Calu3 (cell line): Measurements from ENCODE around the gene PLEKHG1. TPM values are rescaled to one million over a fixed set of nuclear protein-coding genes. Genes with fewer than 3 reads are reported as not detected.

Experiments
- BruUV-seq: library from RNA; stranded (reverse); fragments of 400-500 nt; replicated peaks from 2 replicates; lab custom pipeline; 2021; lab: Mats Ljungman, UMichigan
- CTCF ChIA-PET: fragments of 300-600 bp; sonication (Branson Sonifier 250); formaldehyde crosslinking; loops from one replicate; lab custom pipeline; 2022; ENCODE audit warnings: antibody characterized with exemption; lab: Charles Lee
- DNase-seq: peaks from one replicate; pipeline ENCODE4 v3.0.0; 2022
- H3K27ac Mint-ChIP-seq: one replicate; pipeline ENCODE4 v1.8.0; 2022; ENCODE audit warnings: mixed read lengths; ENCODE audit not compliant: unreplicated experiment
- H3K27me3 Mint-ChIP-seq: one replicate; pipeline ENCODE4 v1.8.0; 2022; ENCODE audit warnings: mixed read lengths; ENCODE audit not compliant: unreplicated experiment
- H3K36me3 Mint-ChIP-seq: one replicate; pipeline ENCODE4 v1.8.0; 2022; ENCODE audit warnings: mild to moderate bottlenecking, moderate library complexity, mixed read lengths; ENCODE audit not compliant: insufficient read depth, unreplicated experiment
- H3K4me1 Mint-ChIP-seq: one replicate; pipeline ENCODE4 v1.8.0; 2022; ENCODE audit warnings: mild to moderate bottlenecking, low read depth, mixed read lengths; ENCODE audit not compliant: unreplicated experiment
- H3K4me3 Mint-ChIP-seq: one replicate; pipeline ENCODE4 v1.8.0; 2022; ENCODE audit warnings: mild to moderate bottlenecking, low read depth, moderate library complexity, mixed read lengths; ENCODE audit not compliant: unreplicated experiment
- H3K9me3 Mint-ChIP-seq: one replicate; pipeline ENCODE4 v1.8.0; 2022; ENCODE audit warnings: low read depth, mixed read lengths; ENCODE audit not compliant: unreplicated experiment
- intact Hi-C: fragments of 100-400 bp; cut with micrococcal nuclease; formaldehyde crosslinking; loops from one replicate; pipeline ENCODE4 v1.10.0; 2022; ENCODE audit not compliant: unreplicated experiment
- total RNA-seq: library from RNA; stranded (reverse); gene quantifications from 2 replicates; pipeline ENCODE4 v1.2.3, GENCODE V29; 2022
- TF ChIP-seq, protein P1 (sequence below): fragments of 200-600 bp; IDR thresholded peaks from one replicate; pipeline ENCODE4 v1.8.0; 2022; ENCODE audit warnings: antibody characterized with exemption; ENCODE audit not compliant: unreplicated experiment

PLEKHG1 gene
- total RNA-seq, 1 experiment from 2014 or later: 16.9 TPM

DNA sequence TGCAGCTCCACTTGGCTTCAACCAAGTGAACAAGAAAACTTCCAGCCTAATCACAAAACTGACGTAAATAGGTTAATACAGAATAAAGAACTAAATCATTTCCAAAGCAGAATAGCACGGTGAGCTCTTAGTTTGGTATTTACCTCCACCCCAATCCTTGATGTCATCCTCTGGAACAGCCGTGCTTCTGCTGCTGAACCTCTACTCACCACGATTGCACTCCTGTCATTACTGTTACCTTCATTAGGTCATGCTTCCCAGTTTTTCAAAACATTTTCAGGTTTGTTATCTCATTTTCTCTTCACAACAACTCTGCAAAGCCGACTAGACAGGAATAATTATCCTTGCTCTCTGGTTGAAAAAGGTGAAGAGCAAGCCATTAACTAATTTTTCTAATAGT lies 15.6 kb upstream of the PLEKHG1 start:
- CTCF ChIA-PET: no interaction called here
- H3K4me3 Mint-ChIP-seq: no peak overlapping the region
- TF ChIP-seq, protein P1, sequence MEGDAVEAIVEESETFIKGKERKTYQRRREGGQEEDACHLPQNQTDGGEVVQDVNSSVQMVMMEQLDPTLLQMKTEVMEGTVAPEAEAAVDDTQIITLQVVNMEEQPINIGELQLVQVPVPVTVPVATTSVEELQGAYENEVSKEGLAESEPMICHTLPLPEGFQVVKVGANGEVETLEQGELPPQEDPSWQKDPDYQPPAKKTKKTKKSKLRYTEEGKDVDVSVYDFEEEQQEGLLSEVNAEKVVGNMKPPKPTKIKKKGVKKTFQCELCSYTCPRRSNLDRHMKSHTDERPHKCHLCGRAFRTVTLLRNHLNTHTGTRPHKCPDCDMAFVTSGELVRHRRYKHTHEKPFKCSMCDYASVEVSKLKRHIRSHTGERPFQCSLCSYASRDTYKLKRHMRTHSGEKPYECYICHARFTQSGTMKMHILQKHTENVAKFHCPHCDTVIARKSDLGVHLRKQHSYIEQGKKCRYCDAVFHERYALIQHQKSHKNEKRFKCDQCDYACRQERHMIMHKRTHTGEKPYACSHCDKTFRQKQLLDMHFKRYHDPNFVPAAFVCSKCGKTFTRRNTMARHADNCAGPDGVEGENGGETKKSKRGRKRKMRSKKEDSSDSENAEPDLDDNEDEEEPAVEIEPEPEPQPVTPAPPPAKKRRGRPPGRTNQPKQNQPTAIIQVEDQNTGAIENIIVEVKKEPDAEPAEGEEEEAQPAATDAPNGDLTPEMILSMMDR: no peak

DNA sequence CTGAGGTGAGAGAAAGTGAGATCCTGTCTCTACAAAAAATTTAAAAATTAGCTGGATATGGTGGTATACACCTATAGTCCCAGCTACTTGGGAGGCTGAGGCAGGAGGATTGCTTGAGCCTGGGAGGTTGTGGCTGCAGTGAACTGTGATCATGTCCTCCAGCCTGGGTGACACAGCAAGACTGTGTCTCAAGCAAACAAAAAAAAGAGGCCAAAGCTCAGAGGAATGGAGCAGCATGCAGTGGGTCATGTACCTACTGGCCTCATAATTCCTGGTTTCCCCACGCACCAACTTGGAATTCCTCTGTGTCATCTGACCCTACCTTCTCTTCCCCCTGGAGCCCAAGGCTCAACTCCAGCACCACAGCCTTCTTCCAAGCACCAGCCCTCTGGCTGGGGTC lies 15.1 kb upstream of the PLEKHG1 start:
- no peak for DNase-seq
- TF ChIP-seq, protein P1: no peak
- no TSS peak for BruUV-seq
- Mint-ChIP-seq H3K36me3 (no peaks in the 10 kb centered on the region), H3K9me3 (no peaks in the 10 kb centered on the region), H3K4me1 (no peaks in the 10 kb centered on the region), H3K4me3 (no peak overlapping the region), H3K27ac (no peak overlapping the region), H3K27me3 (no peaks in the 10 kb centered on the region)
- CTCF ChIA-PET: interaction anchor here (0.6 kb wide), 1 partner anchor 158 kb away, joined by 5 read pairs; no protein-coding TSS in a partner anchor
- intact Hi-C loops: no loop called here

More for the DNA sequence above, 15.6 kb upstream of the PLEKHG1 start:
- H3K9me3 Mint-ChIP-seq: no peaks in the 10 kb centered on the region
- no peak for DNase-seq
- H3K36me3 Mint-ChIP-seq: no peaks in the 10 kb centered on the region
- intact Hi-C loops: no loop called here
- no peaks in the 10 kb centered on the region for H3K27me3 Mint-ChIP-seq
- H3K27ac Mint-ChIP-seq: no peak overlapping the region
- no peaks in the 10 kb centered on the region for H3K4me1 Mint-ChIP-seq
- no TSS peak for BruUV-seq

GRCh38 chr6:150586850-150587359 lies 12.8 kb upstream of the PLEKHG1 start:
- intact Hi-C loops: no loop called here
- Mint-ChIP-seq H3K27ac (no peak overlapping the region), H3K4me1 (peaks cover 9% of the 10 kb centered on the region), H3K27me3 (no peaks in the 10 kb centered on the region), H3K36me3 (no peaks in the 10 kb centered on the region), H3K9me3 (no peaks in the 10 kb centered on the region), H3K4me3 (no peak overlapping the region)
- no peak for DNase-seq
- CTCF ChIA-PET: no interaction called here
- no TSS peak for BruUV-seq
- TF ChIP-seq, protein P1: no peak

DNA sequence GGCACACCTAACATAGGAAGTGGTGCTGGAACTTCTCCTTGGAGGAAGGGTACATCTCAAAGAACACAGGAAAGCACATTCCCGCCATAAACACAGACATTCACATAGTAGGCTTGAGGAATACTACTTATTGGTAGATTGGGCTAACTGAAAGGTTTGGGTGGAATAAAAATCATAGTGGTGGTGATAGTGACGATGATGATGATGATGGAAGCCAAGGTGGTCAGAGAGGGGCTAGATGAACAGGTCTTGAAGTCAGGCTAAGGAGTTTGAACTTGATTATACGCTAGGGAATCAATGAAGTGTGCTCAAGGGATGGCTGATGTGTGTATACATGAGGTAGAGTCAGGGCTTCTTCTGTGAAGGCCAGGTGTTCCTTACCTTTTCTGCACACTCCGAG lies 12.0 kb upstream of the PLEKHG1 start:
- Mint-ChIP-seq H3K4me3 (no peak overlapping the region), H3K4me1 (peaks cover 9% of the 10 kb centered on the region), H3K36me3 (no peaks in the 10 kb centered on the region), H3K9me3 (peaks cover 2% of the 10 kb centered on the region), H3K27me3 (no peaks in the 10 kb centered on the region), H3K27ac (no peak overlapping the region)
- DNase-seq: no peak
- intact Hi-C loops: no loop called here
- TF ChIP-seq, protein P1: no peak
- no TSS peak for BruUV-seq
- CTCF ChIA-PET: no interaction called here
